Esophagus squamous epithelium (tissue), 4 donors: ENCODE measurements around the gene RHOBTB1.

ENCODE experiments used
- POLR2A ChIP-seq, 4 donors: fragments of 450-650 bp; IDR thresholded peaks; one replicate each; pipeline ENCODE4 v1.6.1; 2017; ENCODE audit warnings: antibody characterized with exemption in 4 of 4, mild to moderate bottlenecking in 4 of 4, moderate library complexity in 3 of 4
- TF ChIP-seq, protein P1 (sequence below), 6 experiments: fragments of 450-650 bp in 4 of 6; fragments of 200-600 bp in 2 of 6; sonication (generic) in 2 of 6; IDR thresholded peaks; one replicate each; pipeline ENCODE4 v1.5.1; 2016 to 2019; ENCODE audit warnings: antibody characterized with exemption in 6 of 6, mild to moderate bottlenecking in 4 of 6, moderate library complexity in 4 of 6

DNA sequence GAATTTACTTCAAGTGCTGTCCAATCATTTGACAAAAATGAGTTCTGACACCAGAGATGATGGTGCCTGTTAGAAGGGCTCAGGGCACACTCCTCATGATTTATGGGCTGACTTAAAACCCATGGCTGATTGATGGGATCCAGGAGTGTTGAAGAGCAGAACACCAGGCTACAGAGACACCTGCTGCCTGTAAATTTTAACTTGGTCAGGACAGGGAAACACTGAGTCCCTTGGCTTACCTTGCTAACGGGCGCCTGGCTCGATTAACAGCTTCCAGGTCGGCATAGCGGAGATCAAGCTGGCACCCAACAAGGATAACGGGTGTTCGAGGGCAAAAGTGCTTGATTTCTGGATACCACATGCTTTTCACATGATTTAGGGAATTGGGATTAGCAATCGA, 51.4 kb downstream of the RHOBTB1 start:
- TF ChIP-seq, protein P1, sequence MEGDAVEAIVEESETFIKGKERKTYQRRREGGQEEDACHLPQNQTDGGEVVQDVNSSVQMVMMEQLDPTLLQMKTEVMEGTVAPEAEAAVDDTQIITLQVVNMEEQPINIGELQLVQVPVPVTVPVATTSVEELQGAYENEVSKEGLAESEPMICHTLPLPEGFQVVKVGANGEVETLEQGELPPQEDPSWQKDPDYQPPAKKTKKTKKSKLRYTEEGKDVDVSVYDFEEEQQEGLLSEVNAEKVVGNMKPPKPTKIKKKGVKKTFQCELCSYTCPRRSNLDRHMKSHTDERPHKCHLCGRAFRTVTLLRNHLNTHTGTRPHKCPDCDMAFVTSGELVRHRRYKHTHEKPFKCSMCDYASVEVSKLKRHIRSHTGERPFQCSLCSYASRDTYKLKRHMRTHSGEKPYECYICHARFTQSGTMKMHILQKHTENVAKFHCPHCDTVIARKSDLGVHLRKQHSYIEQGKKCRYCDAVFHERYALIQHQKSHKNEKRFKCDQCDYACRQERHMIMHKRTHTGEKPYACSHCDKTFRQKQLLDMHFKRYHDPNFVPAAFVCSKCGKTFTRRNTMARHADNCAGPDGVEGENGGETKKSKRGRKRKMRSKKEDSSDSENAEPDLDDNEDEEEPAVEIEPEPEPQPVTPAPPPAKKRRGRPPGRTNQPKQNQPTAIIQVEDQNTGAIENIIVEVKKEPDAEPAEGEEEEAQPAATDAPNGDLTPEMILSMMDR (IDR thresholded peaks at IDR 0.05): no peak
- no peak for TF ChIP-seq POLR2A (IDR thresholded peaks at IDR 0.05)
